HG02571 (cell line): Measurements from ENCODE around the gene ATP10A.

Experiments used
- ATAC-seq: cut with Tn5 transposase; IDR thresholded peaks from one replicate; pipeline ENCODE4 v1.9.1; 2021; ENCODE audit warnings: mild to moderate bottlenecking, moderate library complexity; ENCODE audit not compliant: unreplicated experiment

The ATP10A gene

GRCh38 chr15:25742776-25743547, 120.2 kb downstream of the ATP10A start:
- no peak for ATAC-seq

GRCh38 chr15:25742041-25742730, 120.9 kb downstream of the ATP10A start:
- ATAC-seq: no peak

GRCh38 chr15:25741256-25741580, 121.9 kb downstream of the ATP10A start:
- no peak for ATAC-seq

GRCh38 chr15:25740383-25741255, 122.5 kb downstream of the ATP10A start:
- no peak for ATAC-seq

- ATAC-seq: no peak
These were observed 123.4 kb downstream of the ATP10A start for GRCh38 chr15:25739687-25740121.

- no peak for ATAC-seq
These were observed 124.8 kb downstream of the ATP10A start for GRCh38 chr15:25738171-25738965.

- ATAC-seq: no peak
These were observed 125.9 kb downstream of the ATP10A start for GRCh38 chr15:25737218-25737643.

DNA sequence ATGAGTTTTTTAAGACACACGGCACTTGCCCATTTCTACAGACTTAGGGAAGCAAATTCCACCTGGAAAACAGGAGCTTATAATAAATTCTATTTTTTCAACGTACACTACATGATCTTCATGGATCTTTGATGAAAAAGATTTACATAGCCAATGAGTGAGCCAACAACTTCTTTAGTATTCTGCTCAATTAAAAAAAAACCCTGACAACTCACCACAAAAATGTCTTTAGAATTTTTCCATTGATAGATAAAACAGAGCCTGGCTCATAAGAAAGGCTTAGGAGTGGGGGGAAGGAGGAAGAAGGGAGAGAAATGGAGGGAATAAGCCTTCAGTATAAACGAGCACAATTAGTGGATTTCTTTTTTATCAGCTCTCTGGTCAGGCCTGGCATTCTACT, 126.7 kb downstream of the ATP10A start:
- ATAC-seq: no peak

DNA sequence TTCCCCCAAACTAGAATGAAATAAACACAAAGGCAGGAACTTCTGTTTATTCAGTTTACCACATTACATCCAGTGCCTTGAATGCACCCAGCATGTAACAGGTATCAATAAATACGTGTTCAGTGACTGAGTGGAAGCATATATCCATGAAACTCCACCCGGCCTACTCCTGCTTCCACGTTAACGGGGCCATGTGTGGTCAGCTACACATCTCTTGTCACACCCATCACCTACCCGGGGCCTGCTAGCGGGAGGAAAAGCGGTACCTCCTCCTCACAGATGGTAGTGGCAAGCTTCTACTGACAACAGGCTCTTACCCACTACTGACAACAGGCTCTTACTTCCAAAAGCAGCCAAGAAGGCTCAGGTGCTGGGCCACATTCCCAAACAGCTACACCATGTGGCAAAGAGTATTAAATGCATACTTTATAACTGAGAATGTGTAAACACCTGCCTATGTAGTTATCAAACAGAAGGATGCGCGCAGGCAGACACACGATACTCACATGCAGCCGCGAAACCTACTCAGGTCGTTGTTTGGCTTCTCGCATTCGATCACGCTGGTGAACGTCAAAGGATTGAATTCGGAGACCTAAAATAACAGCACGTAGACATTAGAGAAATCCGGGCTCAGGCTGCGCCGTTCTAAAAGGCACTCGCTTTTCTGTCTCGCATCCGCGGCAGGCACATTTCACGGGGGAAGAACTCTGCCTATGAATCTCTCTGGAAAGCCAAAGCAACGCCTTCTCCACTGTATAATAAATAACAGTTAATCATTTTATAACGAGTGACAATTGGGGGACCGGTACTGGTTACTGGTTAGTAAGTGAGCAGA, 127.4 kb downstream of the ATP10A start:
- ATAC-seq: no peak

DNA sequence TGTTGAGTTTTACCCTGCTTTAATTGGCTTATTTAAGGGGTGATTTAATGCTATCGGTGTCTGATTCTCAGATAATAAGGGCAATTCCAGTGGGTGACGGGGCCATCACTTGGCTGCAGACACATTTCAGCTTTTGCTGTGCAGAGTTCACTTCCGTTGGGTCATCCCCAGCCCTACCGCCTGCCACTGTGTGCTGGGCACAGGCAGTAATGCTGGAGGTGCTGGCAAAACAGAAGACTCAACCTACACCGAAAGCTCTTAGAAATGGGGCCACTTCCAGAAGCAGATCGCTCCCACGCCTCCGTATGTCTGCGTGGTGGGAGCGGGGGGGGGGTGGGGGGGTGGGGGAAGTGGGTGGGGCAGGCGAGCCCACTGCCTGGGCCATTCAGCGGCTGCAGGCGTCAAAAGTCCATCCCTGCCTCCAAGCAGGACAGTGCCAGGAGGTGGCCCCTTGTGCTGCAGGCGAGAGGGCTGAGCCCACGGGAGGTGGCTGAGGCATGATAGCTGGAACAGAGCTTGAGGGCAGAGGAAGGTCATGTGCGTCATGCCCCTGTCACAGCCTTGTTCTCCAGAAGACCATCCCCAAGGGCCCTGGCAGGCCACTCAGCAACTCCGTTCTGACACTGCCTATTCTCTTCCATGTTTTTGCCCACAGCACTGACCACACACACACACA, 128.3 kb downstream of the ATP10A start:
- ATAC-seq: no peak

DNA sequence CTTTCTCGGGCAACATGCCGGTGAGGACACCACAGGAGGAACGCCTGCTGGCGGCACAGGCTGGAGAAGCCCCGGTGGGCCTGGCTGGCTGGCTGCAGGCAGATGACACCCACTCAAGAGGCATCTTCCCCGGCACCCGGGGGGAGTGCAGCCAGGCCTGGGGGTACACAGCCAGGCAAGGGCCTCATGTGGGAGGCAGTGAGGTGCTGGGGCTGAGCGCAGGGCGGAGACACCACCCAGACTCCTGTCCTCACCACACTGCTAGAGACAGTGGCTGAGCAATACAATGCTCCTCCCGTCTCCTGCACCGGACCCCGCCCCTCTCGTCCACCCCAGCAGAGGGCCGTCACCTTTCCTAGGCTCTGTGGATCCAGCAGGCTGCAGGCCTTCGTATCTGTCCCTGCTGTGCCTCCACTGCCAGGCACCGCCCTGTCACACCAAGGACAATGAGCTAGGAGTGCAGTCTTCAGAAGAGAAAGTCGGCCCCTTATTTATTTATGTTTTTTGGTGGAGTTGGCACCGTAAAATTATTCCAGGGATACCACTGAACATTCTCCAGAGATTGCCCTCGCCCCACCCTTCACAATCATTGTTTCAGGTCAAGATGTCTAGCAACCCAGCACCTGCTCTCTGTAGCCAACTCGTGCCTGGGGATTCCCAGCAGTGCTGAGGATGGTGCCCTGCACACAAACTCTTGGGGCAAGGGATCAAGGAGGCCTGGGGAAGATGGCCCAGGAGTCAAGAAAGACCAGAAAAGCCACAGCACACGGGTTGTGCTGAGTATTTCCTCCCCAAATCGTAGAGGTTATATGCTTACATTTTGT, 129.1 kb downstream of the ATP10A start:
- ATAC-seq: no peak

GRCh38 chr15:25733036-25733855, 129.9 kb downstream of the ATP10A start:
- no peak for ATAC-seq

- no peak for ATAC-seq
These were observed 130.9 kb downstream of the ATP10A start for GRCh38 chr15:25732191-25732590.

DNA sequence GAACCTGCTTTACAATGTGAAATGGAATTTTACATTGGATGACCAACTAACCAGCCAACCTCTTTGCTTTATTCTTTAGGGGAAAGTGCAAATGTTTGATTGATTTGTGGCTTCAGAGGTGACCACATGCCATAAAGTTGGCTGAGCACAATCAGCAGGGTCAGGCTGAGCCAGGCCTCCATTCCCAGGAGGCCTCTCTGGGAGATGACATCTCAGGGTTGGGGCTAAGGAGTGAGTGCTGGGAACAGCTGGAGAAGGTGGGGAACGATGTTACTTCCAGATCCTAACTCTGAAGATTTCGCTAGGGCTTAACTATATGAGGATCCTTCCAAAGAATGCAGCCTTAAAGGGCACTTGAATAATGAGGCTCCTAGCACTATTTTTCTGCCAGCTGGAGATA, 131.7 kb downstream of the ATP10A start:
- no peak for ATAC-seq

- ATAC-seq: no peak
These were observed 132.2 kb downstream of the ATP10A start for GRCh38 chr15:25730918-25731317.

DNA sequence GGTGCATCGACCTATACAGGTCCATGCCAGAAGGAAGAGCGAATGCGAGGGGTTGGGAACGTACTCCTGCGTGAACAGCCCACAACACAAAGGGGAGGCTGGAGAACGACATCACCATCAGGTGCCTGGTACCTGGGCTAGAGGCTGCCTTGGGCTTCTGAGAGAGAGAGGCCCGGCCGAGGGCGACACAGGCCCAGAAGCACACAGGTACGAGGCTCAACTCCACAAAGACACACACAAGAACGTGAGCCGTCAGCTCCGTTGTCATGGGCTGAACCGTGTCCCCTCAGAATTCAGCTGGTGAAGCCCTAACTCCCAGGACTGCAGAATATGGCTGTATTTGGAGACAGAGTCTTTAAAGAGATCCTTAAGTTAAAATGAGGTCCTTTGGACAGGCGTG, 134.3 kb downstream of the ATP10A start:
- ATAC-seq: no peak

DNA sequence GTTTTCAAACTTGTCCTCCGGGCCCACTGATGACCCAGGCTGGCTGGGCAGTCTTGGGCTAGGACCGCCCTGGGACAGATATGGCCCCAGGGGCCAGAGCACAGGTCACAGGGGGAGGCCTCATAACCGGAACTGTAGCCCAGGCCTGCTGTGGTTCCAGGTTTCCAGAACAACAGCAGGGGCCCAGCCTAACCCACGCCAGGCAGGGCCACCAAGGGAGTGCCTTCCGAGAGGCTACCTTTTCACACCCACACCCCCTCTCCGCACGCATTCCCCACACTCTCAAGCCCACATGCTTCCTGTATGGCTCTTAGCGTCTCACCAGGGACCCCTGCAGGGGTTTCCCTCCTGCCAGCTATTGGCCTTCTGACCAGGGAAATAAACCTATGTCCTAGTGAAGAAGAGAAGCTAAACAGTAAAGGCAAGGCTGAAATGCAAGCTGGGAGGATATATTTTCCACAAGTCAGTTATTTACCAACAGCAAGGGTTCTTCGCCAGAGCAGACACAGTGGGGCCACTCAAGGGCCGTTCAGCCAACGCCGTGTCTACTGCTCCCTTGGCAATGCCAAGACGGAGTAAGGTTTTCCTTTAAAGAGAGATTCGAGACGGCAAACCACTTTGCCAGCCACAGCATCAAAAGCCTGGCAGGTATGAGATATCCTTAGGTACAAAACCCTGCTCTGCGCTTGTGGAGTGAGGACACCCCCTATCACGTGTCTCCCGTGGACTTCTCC, 135.1 kb downstream of the ATP10A start:
- no peak for ATAC-seq
